Neural progenitor cell (in vitro differentiated cells): ENCODE measurements around the gene TMEM178B. TPM values are rescaled to one million over a fixed set of nuclear protein-coding genes. Genes with fewer than 3 reads are reported as not detected.

Experiments used
- DNase-seq: peaks from one replicate; pipeline ENCODE4 v3.0.0-alpha.2; 2016; ENCODE audit warnings: low spot score
- H2AFZ ChIP-seq: fragments of 200-600 bp; sonication (generic); replicated peaks from 2 replicates; pipeline ENCODE4 v1.6.1; 2016; ENCODE audit warnings: antibody characterized with exemption
- H3F3A ChIP-seq: fragments of 200-600 bp; sonication (generic); 2 replicates; pipeline ENCODE4 v1.6.1; 2016; ENCODE audit warnings: antibody characterized with exemption, low read depth
- H3K27ac ChIP-seq: fragments of 200-600 bp; sonication (generic); 2 replicates; pipeline ENCODE4 v1.5.1; 2016; ENCODE audit warnings: mild to moderate bottlenecking
- H3K27me3 ChIP-seq: fragments of 200-600 bp; sonication (generic); 2 replicates; pipeline ENCODE4 v1.6.1; 2016; ENCODE audit warnings: mild to moderate bottlenecking, moderate library complexity
- H3K36me3 ChIP-seq: fragments of 200-600 bp; sonication (generic); 2 replicates; pipeline ENCODE4 v1.5.1; 2016
- H3K4me1 ChIP-seq: fragments of 200-600 bp; sonication (generic); 2 replicates; pipeline ENCODE4 v1.6.1; 2016; ENCODE audit warnings: mixed run types
- H3K4me2 ChIP-seq: fragments of 200-600 bp; sonication (generic); 2 replicates; pipeline ENCODE4 v1.6.1; 2016
- H3K4me3 ChIP-seq: fragments of 200-600 bp; sonication (generic); 2 replicates; pipeline ENCODE4 v1.5.1; 2016
- H3K79me2 ChIP-seq: fragments of 200-600 bp; sonication (generic); 2 replicates; pipeline ENCODE4 v1.6.1; 2016; ENCODE audit warnings: low read depth
- H3K9ac ChIP-seq: fragments of 200-600 bp; sonication (generic); 2 replicates; pipeline ENCODE4 v1.6.1; 2016
- H3K9me3 ChIP-seq: fragments of 200-600 bp; sonication (generic); 2 replicates; pipeline ENCODE4 v1.5.1; 2016; ENCODE audit warnings: low read depth
- H4K20me1 ChIP-seq: fragments of 200-600 bp; sonication (generic); 2 replicates; pipeline ENCODE4 v1.6.1; 2016; ENCODE audit warnings: low read depth
- H3K27ac Mint-ChIP-seq: 3 replicates; pipeline ENCODE4 v1.8.0; 2021; ENCODE audit warnings: mixed read lengths
- H3K27me3 Mint-ChIP-seq: 2 replicates; pipeline ENCODE4 v1.8.0; 2022; ENCODE audit warnings: low read depth, mild to moderate bottlenecking, inconsistent platforms, moderate library complexity, mixed read lengths; ENCODE audit not compliant: insufficient read depth
- H3K36me3 Mint-ChIP-seq: 3 replicates; pipeline ENCODE4 v1.8.0; 2021; ENCODE audit warnings: mixed read lengths
- H3K4me1 Mint-ChIP-seq: 3 replicates; pipeline ENCODE4 v1.8.0; 2021; ENCODE audit warnings: mixed read lengths
- H3K4me3 Mint-ChIP-seq: 3 replicates; pipeline ENCODE4 v1.8.0; 2021; ENCODE audit warnings: mild to moderate bottlenecking, moderate library complexity, mixed read lengths
- H3K9me3 Mint-ChIP-seq: 3 replicates; pipeline ENCODE4 v1.8.0; 2020; ENCODE audit warnings: mixed read lengths
- CTCF ChIP-seq: fragments of 200-600 bp; sonication (generic); IDR thresholded peaks from 2 replicates; pipeline ENCODE4 v1.5.1; 2017; ENCODE audit warnings: antibody characterized with exemption, mild to moderate bottlenecking
- EZH2 ChIP-seq: fragments of 200-600 bp; sonication (generic); IDR thresholded peaks from 2 replicates; pipeline ENCODE4 v1.6.1; 2017; ENCODE audit warnings: antibody characterized with exemption, mild to moderate bottlenecking, moderate library complexity
- EZH2phosphoT487 ChIP-seq: fragments of 200-600 bp; sonication (generic); IDR thresholded peaks from 2 replicates; pipeline ENCODE4 v1.6.1; 2017; ENCODE audit warnings: antibody characterized with exemption
- total RNA-seq: library from RNA; depleted of rRNA; stranded (reverse); fragments of >200 nt; gene quantifications from 2 replicates; pipeline ENCODE4 v1.2.3, GENCODE V29; 2015; ENCODE audit warnings: low replicate concordance

Gene TMEM178B
- total RNA-seq, 1 donor from 2014 or later, result 2.9 TPM

- H3K4me1 ChIP-seq, result no peaks in the 10 kb centered on the region
- TF ChIP-seq EZH2phosphoT487, result no peak
- TF ChIP-seq CTCF, result no peak
- no peak for TF ChIP-seq EZH2
- H3K27me3 ChIP-seq, result no peaks in the 10 kb centered on the region
- H3K4me2 ChIP-seq, result no peak overlapping the region
- H3K4me1 Mint-ChIP-seq, result no peaks in the 10 kb centered on the region
- H3K9ac ChIP-seq, result no peak overlapping the region
- no peak overlapping the region for H3K27ac ChIP-seq
- H4K20me1 ChIP-seq, result no peaks in the 10 kb centered on the region
- no peaks in the 10 kb centered on the region for H3K36me3 Mint-ChIP-seq
- H3K79me2 ChIP-seq, result no peaks in the 10 kb centered on the region
- H3K4me3 Mint-ChIP-seq, result no peak overlapping the region
- H3K4me3 ChIP-seq, result no peak overlapping the region
- peaks cover 7% of the 10 kb centered on the region for H3K27me3 Mint-ChIP-seq
- DNase-seq, result no peak
- H3K36me3 ChIP-seq, result no peaks in the 10 kb centered on the region
- no peaks in the 10 kb centered on the region for H3F3A ChIP-seq
- no peaks in the 10 kb centered on the region for H3K9me3 Mint-ChIP-seq
- H2AFZ ChIP-seq, result no peak overlapping the region
- no peak overlapping the region for H3K27ac Mint-ChIP-seq
- no peaks in the 10 kb centered on the region for H3K9me3 ChIP-seq
Observed at GRCh38 chr7:141042222-141043193, 31.4 kb upstream of the TMEM178B start.

- H3K4me2 ChIP-seq, result no peak overlapping the region
- no peaks in the 10 kb centered on the region for H3F3A ChIP-seq
- no peaks in the 10 kb centered on the region for H3K27me3 ChIP-seq
- H3K9me3 Mint-ChIP-seq, result no peaks in the 10 kb centered on the region
- no peak for DNase-seq
- no peak overlapping the region for H2AFZ ChIP-seq
- no peaks in the 10 kb centered on the region for H3K4me1 ChIP-seq
- H3K4me3 ChIP-seq, result no peak overlapping the region
- no peak overlapping the region for H3K27ac Mint-ChIP-seq
- TF ChIP-seq EZH2, result no peak
- TF ChIP-seq EZH2phosphoT487, result no peak
- no peak for TF ChIP-seq CTCF
- no peaks in the 10 kb centered on the region for H3K9me3 ChIP-seq
- H3K36me3 ChIP-seq, result no peaks in the 10 kb centered on the region
- H3K9ac ChIP-seq, result no peak overlapping the region
- no peaks in the 10 kb centered on the region for H3K79me2 ChIP-seq
- peaks cover 9% of the 10 kb centered on the region for H3K27me3 Mint-ChIP-seq
- no peaks in the 10 kb centered on the region for H4K20me1 ChIP-seq
- H3K36me3 Mint-ChIP-seq, result no peaks in the 10 kb centered on the region
- H3K27ac ChIP-seq, result no peak overlapping the region
- no peaks in the 10 kb centered on the region for H3K4me1 Mint-ChIP-seq
- H3K4me3 Mint-ChIP-seq, result no peak overlapping the region
Observed at GRCh38 chr7:141043616-141044015, 30.2 kb upstream of the TMEM178B start.

- no peak for DNase-seq
Observed at GRCh38 chr7:141045126-141045841, 28.6 kb upstream of the TMEM178B start.

More at GRCh38 chr7:141045126-141045841, 28.6 kb upstream of the TMEM178B start:
- Histone ChIP-seq H3F3A (no peaks in the 10 kb centered on the region), H3K9me3 (no peaks in the 10 kb centered on the region), H3K4me1 (no peaks in the 10 kb centered on the region), H3K9ac (no peak overlapping the region), H3K27me3 (no peaks in the 10 kb centered on the region), H3K79me2 (no peaks in the 10 kb centered on the region), H3K27ac (no peak overlapping the region), H3K4me2 (no peak overlapping the region), H4K20me1 (no peaks in the 10 kb centered on the region), H3K4me3 (no peak overlapping the region), H2AFZ (no peak overlapping the region), H3K36me3 (no peaks in the 10 kb centered on the region)
- Mint-ChIP-seq H3K4me3 (no peak overlapping the region), H3K9me3 (no peaks in the 10 kb centered on the region), H3K36me3 (no peaks in the 10 kb centered on the region), H3K4me1 (no peaks in the 10 kb centered on the region), H3K27me3 (peaks cover 9% of the 10 kb centered on the region), H3K27ac (no peak overlapping the region)
- TF ChIP-seq CTCF, result no peak
- TF ChIP-seq EZH2phosphoT487, result no peak
- TF ChIP-seq EZH2, result no peak
